GDM1 (cell line): ENCODE results near the gene CDH4.
"Not testable (repeated sequence)": the region's sequence is repeated elsewhere in the genome, so short reads cannot be mapped to it uniquely, and the experiment has no call there.

ENCODE experiments used
- DNase-seq: peaks from one replicate; lab custom pipeline; 2025; lab: John Stamatoyannopoulos, UW

The CDH4 gene

DNA sequence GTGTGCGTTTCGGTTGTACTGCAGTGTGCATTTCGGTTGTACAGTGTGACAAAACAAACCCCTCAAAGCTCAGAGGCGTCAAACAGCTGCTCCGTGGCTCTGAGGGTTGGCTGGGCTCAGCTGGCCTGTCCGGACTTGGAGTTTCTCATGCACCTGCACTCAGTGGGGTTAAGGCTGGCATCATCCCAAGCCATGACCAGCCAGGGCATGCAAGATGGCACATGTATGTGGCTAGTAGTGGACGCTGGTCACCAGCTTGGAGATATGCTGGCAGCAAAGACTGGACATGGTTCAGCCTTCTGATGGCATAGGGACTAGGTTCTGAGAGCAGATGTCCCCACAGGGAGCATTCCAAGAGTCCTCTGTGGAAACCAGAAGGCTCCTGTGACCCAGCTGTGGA lies 187.2 kb downstream of the CDH4 start:
- no peak for DNase-seq

DNA sequence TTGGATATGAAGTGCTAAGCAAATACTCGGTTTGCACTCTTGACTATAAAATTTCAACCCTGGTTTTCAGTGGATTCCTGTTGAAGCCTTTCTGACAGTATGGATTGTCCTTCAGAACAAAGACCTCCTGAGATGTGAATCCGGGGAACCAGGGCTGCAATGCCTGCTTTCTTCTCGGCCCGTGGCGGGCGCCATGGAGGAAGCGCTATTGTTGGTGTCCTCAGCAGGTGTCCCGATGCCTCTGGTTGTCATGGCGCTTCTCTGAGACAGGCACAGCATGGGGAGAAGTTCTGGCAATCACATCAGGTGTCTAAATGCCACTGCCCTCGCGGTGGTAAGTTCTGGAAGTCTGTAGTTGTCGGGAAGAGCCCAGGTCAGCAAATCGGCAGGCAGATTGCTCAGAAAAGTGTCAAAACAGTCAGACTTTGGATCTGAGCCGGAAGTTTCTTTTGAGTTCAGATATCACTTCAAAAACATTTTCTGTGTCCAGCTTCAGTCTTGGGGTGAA lies 188.5 kb downstream of the CDH4 start:
- no peak for DNase-seq

DNA sequence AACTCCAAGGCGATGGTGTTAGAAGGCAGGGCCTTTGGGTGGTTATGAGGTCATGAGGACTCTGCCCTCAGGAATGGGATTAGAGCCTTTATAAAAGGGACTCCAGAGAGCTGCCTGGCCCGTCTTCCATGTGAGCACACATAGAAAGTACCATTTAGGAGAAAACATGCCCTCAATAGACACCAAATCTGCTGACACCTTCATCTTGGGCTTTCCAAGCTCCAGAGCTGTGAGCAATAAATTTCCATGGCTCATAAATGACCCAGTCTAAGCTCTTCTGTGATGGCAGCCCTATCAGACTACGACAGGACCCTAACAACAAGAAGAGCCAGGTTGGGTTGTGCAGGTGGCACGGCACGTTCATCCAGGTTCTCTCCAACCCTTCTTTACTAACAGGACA lies 189.5 kb downstream of the CDH4 start:
- DNase-seq, result no peak

- no peak for DNase-seq
Observed at GRCh38 chr20:61442075-61442670, 190.1 kb downstream of the CDH4 start.

DNA sequence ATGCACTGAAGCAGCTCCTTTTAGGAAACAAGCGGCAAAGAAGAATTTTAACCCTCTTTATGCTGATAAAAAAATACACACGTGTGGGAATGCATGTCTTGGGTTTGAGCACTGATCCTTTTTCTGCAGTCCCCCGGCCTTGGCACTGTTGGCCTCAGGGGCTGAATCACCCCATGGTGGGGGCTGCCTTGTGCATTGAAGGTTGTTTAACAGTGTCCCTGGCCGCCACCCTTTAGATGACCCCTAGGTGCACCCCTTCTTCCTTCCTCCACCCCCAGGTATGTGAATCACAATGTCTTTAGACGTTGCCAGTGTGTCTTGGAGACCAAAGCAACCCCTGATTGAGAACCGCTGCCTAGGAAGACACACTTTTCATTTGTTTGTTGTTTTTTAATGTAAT lies 190.7 kb downstream of the CDH4 start:
- DNase-seq, result no peak

DNA sequence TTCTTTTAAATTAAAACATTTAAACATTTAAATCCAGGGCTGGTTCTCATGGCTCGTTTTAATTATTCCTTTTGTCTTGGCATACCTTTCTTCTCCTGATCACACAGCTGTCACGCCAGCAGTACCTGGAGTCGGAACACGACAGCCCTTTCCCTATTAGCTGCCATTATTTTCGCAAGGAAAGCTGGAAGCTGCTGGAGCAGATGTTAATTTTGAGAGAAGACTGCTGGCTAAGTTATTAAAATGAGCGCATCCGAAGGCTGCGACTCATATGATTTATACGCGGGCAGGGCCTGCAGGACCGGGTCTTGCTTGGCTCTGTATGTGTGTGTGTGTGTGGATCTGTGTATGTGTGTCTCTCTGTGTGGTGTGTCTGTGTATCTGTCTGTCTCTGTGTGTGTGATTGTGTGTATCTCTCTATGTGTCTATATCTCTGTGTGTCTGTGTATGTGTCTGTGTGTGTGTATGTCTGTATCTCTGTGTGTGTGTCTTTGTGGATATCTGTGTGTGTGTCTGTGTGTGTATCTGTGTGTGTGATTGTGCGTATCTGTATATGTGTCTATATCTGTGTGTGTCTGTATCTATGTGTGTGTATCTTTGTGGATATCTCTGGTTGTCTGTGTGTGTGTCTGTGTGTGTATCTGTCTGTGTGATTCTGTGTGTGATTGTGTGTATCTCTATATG lies 191.5 kb downstream of the CDH4 start:
- no peak for DNase-seq

DNA sequence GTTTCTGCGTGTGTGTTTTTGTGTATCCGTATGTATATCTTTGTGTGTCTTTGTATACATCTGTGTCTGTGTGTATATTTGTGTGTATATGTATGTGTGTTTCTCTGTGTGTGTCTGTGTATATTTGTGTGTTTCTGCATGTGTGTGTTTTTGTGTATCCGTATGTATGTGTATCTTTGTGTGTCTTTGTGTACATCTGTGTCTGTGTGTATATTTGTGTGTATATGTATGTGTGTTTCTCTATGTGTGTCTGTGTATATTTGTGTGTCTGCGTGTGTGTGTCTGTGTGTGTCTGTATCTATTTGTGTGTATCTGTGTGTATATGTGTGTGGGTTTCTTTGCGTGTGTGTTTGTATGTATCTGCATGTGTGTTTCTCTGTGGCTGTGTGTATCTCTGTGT lies 192.6 kb downstream of the CDH4 start:
- no peak for DNase-seq

GRCh38 chr20:61445138-61445537 lies 193.1 kb downstream of the CDH4 start:
- no peak for DNase-seq

DNA sequence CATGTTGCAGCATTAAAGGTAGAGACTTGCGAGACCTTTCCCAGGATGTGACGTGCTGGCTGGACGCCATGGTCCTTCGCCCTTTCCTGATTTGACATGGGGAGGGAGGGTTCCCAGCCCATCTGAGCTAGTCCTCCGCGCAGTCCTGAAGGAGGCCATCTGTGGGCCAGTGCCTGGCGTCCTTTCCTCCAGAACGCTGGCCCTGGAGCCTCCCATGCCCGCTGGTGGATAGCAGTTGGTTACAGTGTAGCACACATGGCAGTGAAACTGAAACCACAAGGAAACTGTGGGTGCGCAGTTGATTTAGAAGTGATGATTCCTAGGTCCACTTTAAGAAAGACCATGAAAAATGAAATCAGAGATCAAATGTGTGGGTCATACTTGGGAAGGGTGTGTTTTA lies 193.7 kb downstream of the CDH4 start:
- DNase-seq, result no peak

DNA sequence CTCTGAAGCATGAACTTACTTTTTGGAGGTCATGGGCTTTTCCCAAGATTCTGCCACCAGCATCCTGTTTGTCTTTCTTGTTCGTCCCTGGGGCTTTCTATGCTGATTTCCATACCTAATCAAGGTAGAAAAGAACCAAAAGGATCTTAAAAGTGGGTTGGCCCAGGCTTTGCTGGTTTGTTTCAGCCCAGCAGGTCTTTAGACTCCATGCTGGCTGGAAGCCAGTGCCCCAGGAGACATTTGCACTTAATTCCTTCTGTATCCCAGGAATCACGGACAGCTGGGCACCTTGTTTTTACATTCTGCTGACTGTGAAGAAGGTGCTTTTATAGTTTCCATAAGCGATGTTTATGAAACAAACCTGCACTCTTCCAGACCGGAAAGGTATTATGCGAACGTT lies 195.9 kb downstream of the CDH4 start:
- DNase-seq, result no peak

DNA sequence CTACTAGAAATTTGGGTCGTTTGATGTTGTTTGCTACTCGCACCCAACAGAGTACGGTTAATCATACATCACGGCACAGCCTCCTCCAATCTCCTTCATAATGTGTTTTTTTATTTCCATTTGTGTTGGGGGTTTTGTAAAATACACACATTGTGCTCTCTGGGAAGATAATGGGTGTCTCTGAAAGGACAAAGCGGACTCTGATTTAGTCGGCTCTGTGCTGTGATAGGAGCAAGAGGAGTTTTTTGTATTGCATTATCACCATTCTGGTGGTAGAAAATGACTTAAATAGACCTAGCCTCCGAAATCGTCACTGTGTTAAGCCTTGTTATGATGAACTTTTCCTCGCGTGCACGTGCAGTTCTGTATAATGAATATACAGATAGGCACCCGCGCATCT lies 196.3 kb downstream of the CDH4 start:
- no peak for DNase-seq

GRCh38 chr20:61449057-61449609 lies 197.1 kb downstream of the CDH4 start:
- no peak for DNase-seq

GRCh38 chr20:61449916-61450315 lies 197.9 kb downstream of the CDH4 start:
- DNase-seq, result no peak

GRCh38 chr20:61450549-61450948 lies 198.5 kb downstream of the CDH4 start:
- DNase-seq, result no peak

DNA sequence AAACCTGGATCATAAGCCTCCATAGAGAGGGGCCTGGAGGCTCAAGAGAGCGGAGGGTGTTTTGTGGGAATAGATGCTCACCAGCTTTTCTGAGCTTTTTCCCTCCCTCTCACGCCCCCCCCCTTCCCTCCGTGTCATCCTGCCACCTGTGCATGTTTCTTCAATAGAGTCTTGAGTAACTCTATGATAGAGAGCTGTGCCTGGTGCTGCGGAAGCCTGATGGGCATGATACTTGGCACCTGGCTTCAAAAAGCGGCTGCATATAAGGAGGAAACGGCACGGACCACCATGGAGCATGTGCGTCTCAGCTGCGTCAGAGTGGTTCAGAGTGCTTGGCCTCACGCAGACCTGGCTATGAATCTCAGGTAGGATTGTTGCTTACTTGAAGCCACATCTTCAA lies 198.9 kb downstream of the CDH4 start:
- DNase-seq, result no peak

DNA sequence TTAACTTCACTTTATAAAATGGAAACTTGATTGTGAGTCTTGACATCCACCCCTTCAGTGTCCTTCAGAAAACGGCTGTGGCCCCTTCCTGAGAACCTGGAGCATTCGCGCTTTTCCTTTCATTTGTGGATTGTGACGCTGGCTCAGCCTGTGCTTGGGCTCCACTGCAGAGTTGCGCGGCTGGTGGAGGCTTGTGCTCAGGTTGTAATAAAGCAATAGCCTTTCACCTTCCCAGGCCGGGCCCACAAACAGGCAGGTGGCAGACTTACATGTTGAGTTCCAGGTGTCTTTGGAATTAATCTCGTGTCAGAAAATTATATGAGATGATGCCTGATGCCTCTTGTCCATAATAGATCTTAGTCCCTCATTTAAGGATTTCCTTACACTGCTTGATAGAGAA lies 199.9 kb downstream of the CDH4 start:
- no peak for DNase-seq

DNA sequence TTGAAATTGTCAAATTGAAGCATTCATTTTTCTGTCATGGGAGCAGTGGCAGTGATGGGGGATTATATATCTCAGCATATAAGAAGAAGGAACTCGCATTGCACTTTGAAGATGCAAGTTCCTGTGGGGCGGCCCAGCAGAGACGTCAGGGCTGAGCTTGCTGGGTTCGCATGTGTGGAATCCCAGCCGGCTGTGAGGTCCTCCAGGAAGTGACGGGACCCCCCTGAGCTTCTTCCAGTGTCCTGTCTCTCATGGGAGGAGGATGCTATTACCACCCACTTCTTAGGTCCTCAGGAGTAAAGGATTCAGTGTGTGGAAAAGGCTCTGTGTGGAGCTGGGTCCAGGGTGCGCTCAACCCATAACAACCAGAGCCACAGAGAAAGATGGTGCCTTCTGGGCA lies 201.2 kb downstream of the CDH4 start:
- no peak for DNase-seq

DNA sequence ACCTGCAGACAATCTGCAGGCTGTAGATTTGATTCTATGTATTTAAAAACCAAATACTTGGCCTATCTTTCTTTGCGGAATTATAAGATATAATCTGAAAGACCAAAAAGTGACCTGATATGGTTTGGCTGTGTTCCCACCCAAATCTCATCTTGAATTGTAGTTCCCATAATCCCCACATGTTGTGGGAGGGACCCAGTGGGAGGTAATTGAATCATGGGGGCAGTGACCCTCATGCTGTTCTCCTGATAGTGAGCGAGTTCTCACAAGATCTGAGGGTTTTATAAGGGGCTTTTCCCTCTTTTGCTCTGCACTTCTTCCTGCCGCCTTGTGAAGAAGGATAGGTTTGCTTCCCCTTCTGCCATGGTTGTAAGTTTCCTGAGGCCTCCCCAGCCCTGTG lies 201.6 kb downstream of the CDH4 start:
- not testable (repeated sequence) for DNase-seq

GRCh38 chr20:61454053-61454452 lies 202.0 kb downstream of the CDH4 start:
- no peak for DNase-seq

- DNase-seq, result no peak
Observed at GRCh38 chr20:61455508-61456215, 203.6 kb downstream of the CDH4 start.

GRCh38 chr20:61457725-61458124 lies 205.7 kb downstream of the CDH4 start:
- no peak for DNase-seq

DNA sequence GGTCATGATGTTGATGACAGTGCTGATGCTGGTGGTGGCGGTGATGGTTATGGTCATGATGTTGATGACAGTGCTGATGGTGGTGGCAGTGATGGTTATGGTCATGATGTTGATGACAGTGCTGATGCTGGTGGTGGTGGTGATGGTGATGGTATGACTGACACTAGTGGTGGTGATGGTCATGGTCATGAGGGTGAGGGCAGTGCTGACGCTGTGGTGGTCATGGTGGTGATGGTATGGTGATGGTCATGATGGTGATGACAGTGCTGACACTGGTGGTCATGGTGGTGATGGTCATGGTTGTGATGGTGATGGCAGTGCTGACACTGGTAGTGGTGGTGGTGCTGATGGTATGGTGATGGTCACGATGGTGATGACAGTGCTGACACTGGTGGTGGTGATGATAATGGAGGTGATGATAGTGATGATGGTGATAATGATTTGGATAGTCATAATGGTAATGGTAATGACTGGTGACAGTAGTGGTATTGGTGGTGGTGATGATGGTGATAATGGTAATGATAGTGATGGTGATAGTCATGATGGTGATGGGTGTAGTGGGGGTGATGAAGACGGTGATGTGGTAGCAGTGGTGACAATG lies 206.2 kb downstream of the CDH4 start:
- DNase-seq, result no peak

GRCh38 chr20:61459266-61459665 lies 207.2 kb downstream of the CDH4 start:
- DNase-seq, result no peak
